LNCAP (cell line): ENCODE results near the gene MT2A.

Experiments
- TF ChIP-seq, protein P1 (sequence below): fragments of 450-650 bp; IDR thresholded peaks from 2 replicates; pipeline ENCODE4 v1.5.1; 2017; ENCODE audit warnings: mild to moderate bottlenecking

MT2A gene

DNA sequence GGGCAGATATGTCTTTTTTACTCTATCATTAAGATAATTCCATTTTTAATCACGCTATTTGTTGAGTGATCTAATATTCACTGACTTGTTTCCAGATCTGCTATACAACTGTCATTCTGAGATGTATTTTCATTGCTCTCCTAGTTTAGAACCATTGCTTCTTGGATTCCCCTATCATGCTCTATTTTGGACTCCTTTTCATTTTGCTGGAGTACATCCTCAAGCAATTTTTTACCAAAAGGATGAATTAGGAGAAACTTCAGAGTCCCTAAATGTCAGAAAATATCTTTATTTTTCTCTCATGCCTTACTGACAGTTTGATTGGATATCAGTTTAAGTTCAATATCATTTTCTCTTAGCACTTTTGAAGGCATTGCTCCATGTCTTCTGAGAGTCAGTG, 33.8 kb upstream of the MT2A start:
- TF ChIP-seq, protein P1, sequence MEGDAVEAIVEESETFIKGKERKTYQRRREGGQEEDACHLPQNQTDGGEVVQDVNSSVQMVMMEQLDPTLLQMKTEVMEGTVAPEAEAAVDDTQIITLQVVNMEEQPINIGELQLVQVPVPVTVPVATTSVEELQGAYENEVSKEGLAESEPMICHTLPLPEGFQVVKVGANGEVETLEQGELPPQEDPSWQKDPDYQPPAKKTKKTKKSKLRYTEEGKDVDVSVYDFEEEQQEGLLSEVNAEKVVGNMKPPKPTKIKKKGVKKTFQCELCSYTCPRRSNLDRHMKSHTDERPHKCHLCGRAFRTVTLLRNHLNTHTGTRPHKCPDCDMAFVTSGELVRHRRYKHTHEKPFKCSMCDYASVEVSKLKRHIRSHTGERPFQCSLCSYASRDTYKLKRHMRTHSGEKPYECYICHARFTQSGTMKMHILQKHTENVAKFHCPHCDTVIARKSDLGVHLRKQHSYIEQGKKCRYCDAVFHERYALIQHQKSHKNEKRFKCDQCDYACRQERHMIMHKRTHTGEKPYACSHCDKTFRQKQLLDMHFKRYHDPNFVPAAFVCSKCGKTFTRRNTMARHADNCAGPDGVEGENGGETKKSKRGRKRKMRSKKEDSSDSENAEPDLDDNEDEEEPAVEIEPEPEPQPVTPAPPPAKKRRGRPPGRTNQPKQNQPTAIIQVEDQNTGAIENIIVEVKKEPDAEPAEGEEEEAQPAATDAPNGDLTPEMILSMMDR: no peak

DNA sequence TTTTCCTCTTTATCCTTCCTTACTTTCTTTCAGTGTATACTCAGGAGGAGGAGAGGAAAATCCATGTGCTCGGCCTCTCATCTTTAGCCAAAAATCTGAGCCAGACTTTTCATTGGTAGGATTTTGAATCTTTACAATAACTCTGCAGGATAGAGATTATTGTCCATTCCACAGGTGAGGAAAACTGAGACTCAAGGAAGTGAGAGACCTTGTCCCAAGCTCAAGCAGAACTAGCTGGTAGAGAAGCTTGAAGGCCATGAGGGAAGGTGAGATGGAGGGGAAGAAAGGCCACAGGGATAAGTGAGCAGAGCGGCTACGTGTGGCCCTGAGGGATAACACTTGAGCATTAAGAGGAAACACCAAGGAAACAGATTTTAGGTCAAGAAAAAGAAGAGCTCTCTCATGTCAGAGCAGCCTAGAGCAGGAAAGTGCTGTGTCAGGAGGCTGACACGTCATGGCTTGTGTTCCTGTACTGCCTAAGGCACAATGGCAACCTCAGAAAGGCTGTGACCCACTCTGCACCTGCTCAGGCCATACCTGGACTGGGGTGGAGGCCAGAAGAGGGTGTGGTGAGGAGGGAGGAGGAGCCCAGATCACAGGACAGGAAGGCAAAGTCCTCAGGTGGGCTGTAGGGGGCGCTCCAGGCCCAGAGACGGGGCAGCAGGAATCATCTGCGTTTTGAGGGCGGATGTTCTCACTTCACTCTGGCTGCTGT, 31.6 kb upstream of the MT2A start:
- TF ChIP-seq, protein P1: peak; percentile 69

DNA sequence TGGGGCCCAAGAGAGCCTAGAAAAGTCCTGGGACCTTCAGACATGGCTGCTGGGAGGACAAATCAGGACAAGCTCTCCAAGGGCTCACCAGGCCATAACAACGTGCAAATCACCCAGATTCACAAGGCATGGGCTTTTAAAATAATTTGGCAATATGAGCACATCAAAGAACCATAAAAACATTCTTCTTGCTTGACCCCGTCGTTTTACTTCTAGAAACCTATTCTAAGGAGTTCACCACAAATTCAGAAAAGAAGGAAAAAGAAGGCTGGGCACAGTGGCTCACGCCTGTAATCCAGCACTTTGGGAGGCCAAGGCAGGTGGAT, 31.1 kb upstream of the MT2A start:
- TF ChIP-seq, protein P1: no peak

DNA sequence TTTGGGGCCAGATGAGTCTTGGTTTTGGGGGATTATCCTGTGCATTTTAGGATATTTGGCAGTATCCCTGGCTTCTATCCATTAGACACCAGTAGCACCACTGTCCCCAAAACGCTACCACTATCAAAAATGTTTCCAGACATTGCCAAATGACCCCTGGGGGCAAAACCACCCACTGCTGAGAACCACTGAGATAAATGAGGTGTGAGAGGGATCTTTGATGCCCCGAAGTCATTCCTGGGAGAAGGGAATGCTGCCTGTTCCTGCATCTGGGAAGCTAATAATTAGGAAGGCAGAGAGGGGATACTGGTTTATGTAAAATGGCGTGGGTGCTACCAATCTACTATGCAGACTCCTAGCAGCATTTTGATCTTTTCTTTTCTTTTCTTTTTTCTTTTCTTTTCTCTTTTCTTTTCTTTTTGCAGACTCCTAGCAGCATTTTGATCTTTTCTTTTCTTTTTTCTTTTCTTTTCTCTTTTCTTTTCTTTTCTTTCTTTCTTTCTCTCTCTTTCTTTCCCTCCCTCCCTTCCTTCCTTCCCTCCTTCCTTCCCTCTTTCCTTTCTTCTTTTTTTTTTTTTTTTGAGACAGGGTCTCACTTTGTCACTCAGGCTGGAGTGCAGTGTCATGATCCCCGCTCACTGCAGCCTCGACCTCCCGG, 27.9 kb upstream of the MT2A start:
- TF ChIP-seq, protein P1: no peak

DNA sequence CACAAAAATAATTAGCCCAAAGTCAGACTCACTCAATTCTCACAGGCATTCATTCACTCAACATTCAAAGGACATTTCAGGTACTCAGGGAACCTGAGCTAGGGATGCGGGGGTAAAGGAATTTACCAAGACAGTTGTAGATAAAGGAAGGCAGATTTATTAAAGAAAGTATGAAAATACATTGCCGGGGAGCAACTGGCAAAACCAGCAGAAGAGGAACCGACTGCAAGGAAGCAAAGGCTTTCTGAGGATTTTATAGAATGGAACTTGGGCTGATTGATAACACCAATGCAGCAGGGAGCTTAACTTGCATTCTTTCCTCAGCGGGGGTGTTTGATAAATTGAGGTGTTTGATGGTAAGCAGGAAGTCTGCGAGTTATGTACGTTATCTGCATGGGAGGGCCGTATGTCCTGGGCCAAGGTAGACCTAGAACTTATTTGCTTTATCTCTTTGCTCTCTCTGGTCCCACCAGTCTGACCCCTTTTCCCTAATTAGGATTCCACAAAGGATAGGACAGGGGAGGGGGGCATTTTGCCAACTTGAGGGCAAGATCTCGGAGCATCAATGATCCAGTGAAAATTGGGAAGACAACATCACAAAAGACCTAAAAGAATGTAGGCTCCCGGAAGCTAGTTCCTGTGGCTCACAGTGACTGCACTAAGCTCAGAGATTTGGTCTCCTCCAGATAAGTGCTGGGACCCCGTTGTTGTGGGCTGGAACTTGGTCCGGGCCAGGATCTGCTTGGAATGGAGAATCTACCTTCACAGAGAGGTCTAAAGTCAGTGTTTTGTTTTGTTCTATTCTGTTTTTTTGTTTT, 24.8 kb upstream of the MT2A start:
- TF ChIP-seq, protein P1: no peak

DNA sequence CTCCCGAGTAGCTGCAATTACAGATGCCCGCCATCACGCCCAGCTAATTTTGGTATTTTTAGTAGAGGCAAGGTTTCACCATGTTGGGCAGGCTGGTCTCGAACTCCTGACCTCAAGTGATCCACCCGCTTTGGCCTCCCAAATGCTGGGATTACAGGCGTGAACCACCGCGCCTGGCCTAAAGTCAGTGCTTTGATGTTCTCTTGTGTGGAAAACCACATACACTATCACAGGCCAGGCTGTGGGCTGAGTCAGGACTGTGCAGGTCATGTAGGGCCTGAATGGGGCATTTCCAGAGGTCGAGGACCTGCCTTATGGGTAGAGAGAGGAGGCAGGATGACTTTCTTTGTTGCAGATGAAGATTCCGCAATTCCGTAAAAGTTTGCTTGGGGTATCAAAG, 24.1 kb upstream of the MT2A start:
- TF ChIP-seq, protein P1: no peak

DNA sequence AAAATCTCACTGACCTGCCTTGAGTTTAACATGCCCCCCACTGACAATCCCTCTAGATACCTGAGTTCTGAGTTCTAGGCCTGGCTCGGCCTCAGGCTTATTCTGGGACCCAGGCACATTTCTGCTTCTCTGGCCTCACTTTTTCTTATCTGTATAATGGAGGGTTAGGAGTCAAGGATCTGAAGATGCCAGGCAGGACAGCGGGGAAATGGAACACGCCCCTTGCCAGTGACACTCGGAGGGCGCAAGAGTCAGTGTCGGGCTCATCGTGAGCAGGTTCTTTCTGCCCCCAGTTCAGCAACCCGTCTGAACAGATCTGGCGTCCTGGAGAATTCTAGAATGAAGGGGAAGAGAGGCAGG, 19.6 kb upstream of the MT2A start:
- TF ChIP-seq, protein P1: no peak
